Activated T-cell treated with anti-CD3 and anti-CD28 coated beads, Interleukin-2, amount 50 U/mL, for 24 hours (primary cell): ENCODE data around the gene TEK.
"Not testable (repeated sequence)": the region's sequence is repeated elsewhere in the genome, so short reads cannot be mapped to it uniquely, and the experiment has no call there.

Experiments
- DNase-seq: peaks from one replicate; pipeline ENCODE4 v3.0.0-alpha.2; 2020
- H3K27ac Mint-ChIP-seq: 2 replicates; pipeline ENCODE4 v1.8.0; 2020; ENCODE audit warnings: mild to moderate bottlenecking, mixed read lengths
- H3K27me3 Mint-ChIP-seq: 2 replicates; pipeline ENCODE4 v1.8.0; 2020; ENCODE audit warnings: mixed read lengths
- H3K36me3 Mint-ChIP-seq: 2 replicates; pipeline ENCODE4 v1.8.0; 2020; ENCODE audit warnings: low read depth, mixed read lengths
- H3K4me1 Mint-ChIP-seq: 2 replicates; pipeline ENCODE4 v1.8.0; 2020; ENCODE audit warnings: low read depth, mixed read lengths
- H3K4me3 Mint-ChIP-seq: 2 replicates; pipeline ENCODE4 v1.8.0; 2020; ENCODE audit warnings: mild to moderate bottlenecking, moderate library complexity, mixed read lengths
- H3K9me3 Mint-ChIP-seq: 2 replicates; pipeline ENCODE4 v1.8.0; 2020; ENCODE audit warnings: mixed read lengths

The TEK gene

DNA sequence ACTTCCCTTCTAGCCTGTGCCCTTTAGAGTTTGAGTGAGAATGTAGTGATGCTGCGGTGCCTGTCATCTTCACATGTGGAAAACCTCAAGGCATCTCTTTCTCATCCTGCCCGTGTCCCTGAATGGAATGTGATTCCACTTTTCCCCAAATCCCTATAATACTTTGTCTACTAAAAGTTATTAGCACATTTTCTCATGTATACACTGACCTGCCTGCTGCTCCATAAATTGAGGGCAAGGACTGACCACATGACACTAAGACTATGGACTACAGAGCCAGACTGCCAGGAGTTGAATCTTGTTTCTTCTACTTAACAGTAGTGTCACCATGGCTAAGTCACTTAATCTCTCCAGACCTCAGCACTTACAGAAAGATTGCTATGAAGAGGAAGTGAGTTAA is 93.0 kb downstream of the TEK start:
- Mint-ChIP-seq H3K4me3 (no peak overlapping the region), H3K4me1 (no peaks in the 10 kb centered on the region), H3K9me3 (no peaks in the 10 kb centered on the region), H3K27ac (no peak overlapping the region), H3K27me3 (peaks cover 14% of the 10 kb centered on the region), H3K36me3 (no peaks in the 10 kb centered on the region)
- DNase-seq: no peak

DNA sequence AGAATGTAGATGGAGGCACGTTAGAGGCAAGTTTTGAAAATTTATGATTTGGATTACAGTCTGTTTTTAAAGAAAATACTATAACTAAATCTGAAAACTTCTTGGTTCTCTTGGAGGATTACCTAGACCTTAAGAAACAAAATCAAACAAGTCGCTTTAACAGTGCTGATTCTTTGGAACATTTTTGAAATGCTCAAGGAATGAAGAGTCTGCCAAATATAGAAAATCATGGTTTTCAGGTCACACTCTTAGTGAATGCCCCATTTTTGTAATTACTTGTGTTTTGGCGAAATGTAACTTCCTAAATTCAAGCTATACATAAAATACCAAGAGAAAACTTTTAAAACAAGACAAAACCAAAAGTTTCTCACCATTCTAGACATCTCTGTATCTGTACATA is 94.8 kb downstream of the TEK start:
- no peak overlapping the region for H3K27ac Mint-ChIP-seq
- no peaks in the 10 kb centered on the region for H3K36me3 Mint-ChIP-seq
- no peaks in the 10 kb centered on the region for H3K9me3 Mint-ChIP-seq
- no peak for DNase-seq
- peaks cover 14% of the 10 kb centered on the region for H3K27me3 Mint-ChIP-seq
- H3K4me1 Mint-ChIP-seq: no peaks in the 10 kb centered on the region
- H3K4me3 Mint-ChIP-seq: no peak overlapping the region

DNA sequence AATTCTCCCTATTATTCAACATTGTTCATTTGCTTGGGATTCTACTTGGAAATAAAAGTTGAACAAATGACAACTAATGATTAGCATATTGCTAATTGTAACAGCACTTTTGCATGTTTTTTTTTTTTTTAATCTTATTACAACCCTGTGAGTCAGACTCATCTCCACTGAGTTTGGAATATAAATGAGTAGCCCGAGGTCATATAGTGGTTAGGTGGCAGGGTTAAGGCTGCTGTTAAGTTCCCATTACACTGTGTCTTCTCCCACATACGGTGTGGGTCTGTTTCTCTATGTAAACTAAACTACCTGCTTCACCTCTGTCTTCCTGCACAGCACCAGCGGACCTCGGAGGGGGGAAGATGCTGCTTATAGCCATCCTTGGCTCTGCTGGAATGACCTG is 95.6 kb downstream of the TEK start:
- no peak for DNase-seq
- Mint-ChIP-seq H3K4me3 (no peak overlapping the region), H3K9me3 (no peaks in the 10 kb centered on the region), H3K27me3 (peaks cover 14% of the 10 kb centered on the region), H3K4me1 (no peaks in the 10 kb centered on the region), H3K36me3 (no peaks in the 10 kb centered on the region), H3K27ac (no peak overlapping the region)

DNA sequence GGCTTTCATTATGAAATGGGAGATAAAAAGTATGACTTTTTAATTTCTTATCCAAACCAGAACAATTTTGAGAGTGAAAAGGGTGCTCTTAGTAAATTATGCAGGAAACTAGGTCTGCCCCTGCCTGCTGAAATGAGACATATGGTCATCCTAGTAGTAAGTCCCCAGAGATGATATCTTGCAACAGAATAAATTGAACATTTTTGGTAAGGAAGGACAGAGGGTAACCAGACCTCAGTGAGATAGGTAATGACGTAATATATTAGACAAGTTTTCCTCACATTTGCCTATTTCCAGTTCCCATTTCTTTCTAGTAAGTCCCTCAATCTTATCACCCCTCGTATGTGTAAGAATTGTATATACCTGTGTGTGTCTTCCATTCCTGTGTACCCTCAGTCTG is 96.2 kb downstream of the TEK start:
- H3K27me3 Mint-ChIP-seq: peaks cover 14% of the 10 kb centered on the region
- no peaks in the 10 kb centered on the region for H3K4me1 Mint-ChIP-seq
- H3K9me3 Mint-ChIP-seq: no peaks in the 10 kb centered on the region
- DNase-seq: no peak
- no peak overlapping the region for H3K4me3 Mint-ChIP-seq
- no peaks in the 10 kb centered on the region for H3K36me3 Mint-ChIP-seq
- no peak overlapping the region for H3K27ac Mint-ChIP-seq

DNA sequence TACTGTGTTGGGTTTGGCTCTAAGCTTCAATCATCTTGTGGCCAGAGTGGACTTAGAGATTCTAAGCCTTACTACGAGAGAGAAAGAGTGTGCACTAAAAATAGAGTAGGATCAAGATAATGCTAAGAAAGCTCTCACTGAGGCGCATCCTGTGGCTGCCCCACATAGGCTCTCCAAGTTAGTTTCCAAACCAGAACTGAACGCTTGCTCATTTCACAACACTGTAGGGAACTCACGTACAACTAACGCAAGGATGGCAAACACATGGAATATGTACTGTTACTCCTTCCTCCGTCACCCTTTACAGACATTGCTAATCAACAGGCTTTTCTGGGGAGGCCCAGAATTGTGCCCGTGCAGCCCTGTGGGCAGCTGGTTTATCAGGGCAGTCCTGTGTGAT is 97.0 kb downstream of the TEK start:
- Mint-ChIP-seq H3K4me1 (no peaks in the 10 kb centered on the region), H3K9me3 (no peaks in the 10 kb centered on the region), H3K27ac (no peak overlapping the region), H3K36me3 (no peaks in the 10 kb centered on the region), H3K27me3 (peaks cover 6% of the 10 kb centered on the region), H3K4me3 (no peak overlapping the region)
- no peak for DNase-seq

DNA sequence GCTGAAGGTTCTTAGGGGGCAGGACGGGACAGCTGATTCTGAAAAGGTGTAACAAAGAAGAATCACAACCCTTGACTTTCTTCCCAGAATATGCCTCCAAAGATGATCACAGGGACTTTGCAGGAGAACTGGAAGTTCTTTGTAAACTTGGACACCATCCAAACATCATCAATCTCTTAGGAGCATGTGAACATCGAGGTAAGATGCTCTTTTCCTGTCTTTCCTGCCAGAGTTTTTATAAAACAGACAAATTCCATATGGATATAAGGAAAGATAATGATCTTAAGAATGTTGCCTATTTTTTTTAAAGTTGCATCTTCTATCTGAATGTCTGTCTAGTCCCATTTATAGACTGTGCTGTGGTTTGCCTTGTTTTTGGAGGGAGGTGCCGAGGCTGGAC is 100.0 kb downstream of the TEK start:
- H3K36me3 Mint-ChIP-seq: no peaks in the 10 kb centered on the region
- no peak for DNase-seq
- no peak overlapping the region for H3K27ac Mint-ChIP-seq
- H3K4me3 Mint-ChIP-seq: no peak overlapping the region
- no peaks in the 10 kb centered on the region for H3K9me3 Mint-ChIP-seq
- no peaks in the 10 kb centered on the region for H3K4me1 Mint-ChIP-seq
- H3K27me3 Mint-ChIP-seq: no peaks in the 10 kb centered on the region

DNA sequence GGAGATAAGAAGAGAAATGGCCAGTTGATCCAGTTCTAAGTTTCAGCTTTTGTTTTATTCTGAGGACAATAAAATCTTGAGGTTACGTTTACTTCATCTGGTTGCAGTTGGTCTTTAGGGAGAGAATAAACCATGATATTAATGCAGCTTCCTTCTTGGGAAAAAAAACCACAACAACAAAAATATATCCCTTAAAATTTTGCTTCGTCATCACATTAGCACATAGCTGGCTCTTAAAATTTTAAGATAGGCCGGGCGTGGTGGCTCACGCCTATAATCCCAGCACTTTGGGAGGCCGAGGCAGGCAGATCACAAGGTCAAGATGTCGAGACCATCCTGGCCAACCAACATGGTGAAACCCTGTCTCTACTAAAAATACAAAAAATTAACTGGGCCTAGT is 101.6 kb downstream of the TEK start:
- no peaks in the 10 kb centered on the region for H3K9me3 Mint-ChIP-seq
- H3K36me3 Mint-ChIP-seq: no peaks in the 10 kb centered on the region
- no peak overlapping the region for H3K27ac Mint-ChIP-seq
- H3K4me1 Mint-ChIP-seq: no peaks in the 10 kb centered on the region
- H3K27me3 Mint-ChIP-seq: no peaks in the 10 kb centered on the region
- no peak for DNase-seq
- no peak overlapping the region for H3K4me3 Mint-ChIP-seq

DNA sequence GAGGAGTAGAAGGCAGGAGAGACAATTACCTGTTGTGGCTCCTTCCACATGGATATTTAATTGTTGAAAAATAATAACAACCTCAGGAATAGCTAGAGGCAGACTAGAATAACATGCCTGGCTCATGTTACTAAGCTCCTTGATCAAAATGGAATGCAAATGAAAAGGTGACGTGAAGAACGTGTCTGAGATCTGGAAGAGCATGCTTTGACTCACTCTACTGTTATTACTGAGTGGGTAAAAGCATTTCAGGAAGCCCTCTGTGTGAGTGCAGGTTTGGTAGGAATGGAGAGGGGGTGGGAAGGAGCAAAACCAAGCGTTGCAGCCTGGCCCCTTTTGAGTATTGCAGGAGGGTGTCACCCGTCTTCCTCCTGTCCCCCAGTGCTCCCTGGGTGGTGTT is 103.2 kb downstream of the TEK start:
- H3K27ac Mint-ChIP-seq: no peak overlapping the region
- H3K27me3 Mint-ChIP-seq: no peaks in the 10 kb centered on the region
- DNase-seq: no peak
- H3K36me3 Mint-ChIP-seq: no peaks in the 10 kb centered on the region
- H3K4me3 Mint-ChIP-seq: no peak overlapping the region
- no peaks in the 10 kb centered on the region for H3K4me1 Mint-ChIP-seq
- no peaks in the 10 kb centered on the region for H3K9me3 Mint-ChIP-seq

DNA sequence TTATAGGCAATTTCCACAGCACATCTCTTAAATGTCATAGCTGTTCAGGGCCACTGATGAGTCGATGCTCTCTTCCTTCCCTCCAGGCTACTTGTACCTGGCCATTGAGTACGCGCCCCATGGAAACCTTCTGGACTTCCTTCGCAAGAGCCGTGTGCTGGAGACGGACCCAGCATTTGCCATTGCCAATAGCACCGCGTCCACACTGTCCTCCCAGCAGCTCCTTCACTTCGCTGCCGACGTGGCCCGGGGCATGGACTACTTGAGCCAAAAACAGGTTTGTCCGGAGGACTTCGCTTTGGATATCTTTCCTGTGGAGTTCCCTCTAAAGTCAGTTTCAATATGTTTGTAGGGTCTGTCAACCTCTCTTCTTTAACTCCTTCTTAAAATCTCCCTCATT is 103.6 kb downstream of the TEK start:
- H3K36me3 Mint-ChIP-seq: no peaks in the 10 kb centered on the region
- DNase-seq: no peak
- H3K4me1 Mint-ChIP-seq: no peaks in the 10 kb centered on the region
- H3K9me3 Mint-ChIP-seq: no peaks in the 10 kb centered on the region
- H3K27me3 Mint-ChIP-seq: no peaks in the 10 kb centered on the region
- no peak overlapping the region for H3K27ac Mint-ChIP-seq
- no peak overlapping the region for H3K4me3 Mint-ChIP-seq

DNA sequence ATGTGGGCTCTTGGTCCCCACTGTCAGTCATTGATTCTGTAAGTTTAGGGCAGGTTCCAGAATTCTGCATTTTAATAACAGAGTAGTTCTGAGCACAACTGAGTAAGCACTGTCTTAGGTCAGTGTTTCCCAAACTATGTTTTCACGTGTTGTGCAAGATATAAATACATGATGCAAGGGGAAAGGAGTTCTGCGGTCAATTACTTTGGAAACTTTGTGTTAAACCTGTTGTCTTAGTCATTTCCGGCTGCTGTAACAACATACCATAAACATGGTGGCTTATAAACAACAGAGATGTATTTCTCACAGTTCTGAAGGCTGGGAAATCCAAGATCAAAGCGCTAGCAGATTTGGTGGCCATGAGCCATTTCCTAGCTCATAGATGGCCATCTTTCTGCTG is 118.2 kb downstream of the TEK start:
- H3K36me3 Mint-ChIP-seq: no peaks in the 10 kb centered on the region
- no peaks in the 10 kb centered on the region for H3K27me3 Mint-ChIP-seq
- no peak overlapping the region for H3K4me3 Mint-ChIP-seq
- H3K4me1 Mint-ChIP-seq: no peaks in the 10 kb centered on the region
- DNase-seq: no peak
- H3K27ac Mint-ChIP-seq: no peak overlapping the region
- peaks cover under 1% of the 10 kb centered on the region for H3K9me3 Mint-ChIP-seq

DNA sequence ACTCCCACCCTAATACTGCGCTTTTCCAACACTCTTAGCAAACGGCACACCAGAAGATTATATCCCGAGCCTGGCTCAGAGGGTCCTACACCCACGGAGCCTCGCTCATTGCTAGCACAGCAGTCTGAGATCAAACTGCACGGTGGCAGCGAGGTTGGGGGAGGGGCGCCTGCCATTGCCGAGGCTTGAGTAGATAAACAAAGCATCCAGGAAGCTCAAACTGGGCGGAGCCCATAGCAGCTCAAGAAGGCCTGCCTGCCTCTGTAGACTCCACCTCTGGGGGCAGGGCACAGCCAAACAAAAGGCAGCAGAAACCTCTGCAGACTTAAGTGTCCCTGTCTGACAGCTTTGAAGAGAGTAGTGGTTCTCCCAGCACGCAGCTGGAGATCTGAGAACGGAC is 130.6 kb downstream of the TEK start:
- H3K4me1 Mint-ChIP-seq, DNase-seq, H3K27ac Mint-ChIP-seq, H3K27me3 Mint-ChIP-seq, H3K4me3 Mint-ChIP-seq, H3K36me3 Mint-ChIP-seq: not testable (repeated sequence)
- peaks cover 14% of the 10 kb centered on the region for H3K9me3 Mint-ChIP-seq

DNA sequence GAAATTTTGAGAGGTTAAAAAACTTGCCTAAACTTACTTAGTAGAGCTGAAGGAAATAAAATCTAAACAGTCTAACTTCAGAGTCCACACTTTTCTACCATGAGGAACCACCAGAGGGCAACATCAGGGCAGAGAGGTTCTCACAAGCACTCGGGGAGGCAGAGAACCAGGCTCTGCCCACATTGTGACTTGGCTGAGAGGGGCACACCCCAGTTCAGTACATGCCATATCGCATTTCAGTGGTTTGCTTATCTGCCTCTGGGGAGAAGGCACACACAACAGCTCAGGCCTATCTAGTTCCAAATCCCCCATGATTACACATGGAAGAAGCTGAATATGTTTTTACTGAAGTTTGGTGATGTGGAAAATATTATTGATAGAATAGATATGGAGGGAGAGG is 138.7 kb downstream of the TEK start:
- DNase-seq: no peak
- Mint-ChIP-seq H3K27ac (no peak overlapping the region), H3K27me3 (peaks cover 21% of the 10 kb centered on the region), H3K4me3 (no peak overlapping the region), H3K36me3 (no peaks in the 10 kb centered on the region), H3K9me3 (no peaks in the 10 kb centered on the region), H3K4me1 (no peaks in the 10 kb centered on the region)

DNA sequence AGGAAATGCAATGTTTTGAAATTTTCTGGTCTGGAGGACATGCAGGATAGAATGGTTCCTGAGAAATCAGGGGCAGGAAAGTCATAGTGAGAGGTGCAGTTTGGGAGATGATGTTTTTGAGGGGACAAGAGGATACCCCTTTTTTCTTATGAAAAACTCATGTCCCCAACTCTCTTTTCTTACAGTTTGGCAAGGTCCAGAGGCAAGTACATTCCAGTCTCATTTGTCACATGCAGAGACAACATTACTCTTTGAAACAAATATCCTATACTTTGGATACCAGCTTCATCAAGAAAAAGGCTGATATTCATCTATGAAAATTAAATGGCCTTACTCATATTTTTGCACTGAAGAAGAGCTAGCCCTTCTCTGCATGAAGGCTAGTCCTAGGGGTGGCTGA is 139.7 kb downstream of the TEK start:
- no peaks in the 10 kb centered on the region for H3K9me3 Mint-ChIP-seq
- H3K36me3 Mint-ChIP-seq: no peaks in the 10 kb centered on the region
- DNase-seq: no peak
- peaks cover 21% of the 10 kb centered on the region for H3K27me3 Mint-ChIP-seq
- H3K27ac Mint-ChIP-seq: no peak overlapping the region
- no peak overlapping the region for H3K4me3 Mint-ChIP-seq
- no peaks in the 10 kb centered on the region for H3K4me1 Mint-ChIP-seq

DNA sequence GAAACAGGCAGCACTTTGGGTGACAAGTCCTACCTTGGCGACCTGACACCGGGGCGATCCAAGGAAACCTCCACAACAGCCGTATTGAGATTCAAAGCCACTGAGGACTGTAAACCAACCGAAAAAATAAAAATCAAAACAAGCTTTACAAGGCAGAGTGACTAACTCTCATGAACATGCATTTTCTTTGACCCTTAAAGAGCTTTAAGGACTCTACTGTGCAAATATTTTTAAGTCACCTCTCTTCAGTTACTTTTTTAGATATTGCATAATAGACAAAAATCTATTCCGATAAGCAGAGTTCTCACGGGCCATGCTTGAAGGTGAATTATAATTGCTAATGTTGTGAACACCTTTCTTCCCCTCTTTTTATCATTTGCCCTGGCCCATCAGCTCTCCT is 149.6 kb downstream of the TEK start:
- DNase-seq: no peak
- H3K4me3 Mint-ChIP-seq: no peak overlapping the region
- no peaks in the 10 kb centered on the region for H3K4me1 Mint-ChIP-seq
- H3K36me3 Mint-ChIP-seq: no peaks in the 10 kb centered on the region
- H3K9me3 Mint-ChIP-seq: peaks cover 2% of the 10 kb centered on the region
- H3K27me3 Mint-ChIP-seq: no peaks in the 10 kb centered on the region
- H3K27ac Mint-ChIP-seq: no peak overlapping the region

DNA sequence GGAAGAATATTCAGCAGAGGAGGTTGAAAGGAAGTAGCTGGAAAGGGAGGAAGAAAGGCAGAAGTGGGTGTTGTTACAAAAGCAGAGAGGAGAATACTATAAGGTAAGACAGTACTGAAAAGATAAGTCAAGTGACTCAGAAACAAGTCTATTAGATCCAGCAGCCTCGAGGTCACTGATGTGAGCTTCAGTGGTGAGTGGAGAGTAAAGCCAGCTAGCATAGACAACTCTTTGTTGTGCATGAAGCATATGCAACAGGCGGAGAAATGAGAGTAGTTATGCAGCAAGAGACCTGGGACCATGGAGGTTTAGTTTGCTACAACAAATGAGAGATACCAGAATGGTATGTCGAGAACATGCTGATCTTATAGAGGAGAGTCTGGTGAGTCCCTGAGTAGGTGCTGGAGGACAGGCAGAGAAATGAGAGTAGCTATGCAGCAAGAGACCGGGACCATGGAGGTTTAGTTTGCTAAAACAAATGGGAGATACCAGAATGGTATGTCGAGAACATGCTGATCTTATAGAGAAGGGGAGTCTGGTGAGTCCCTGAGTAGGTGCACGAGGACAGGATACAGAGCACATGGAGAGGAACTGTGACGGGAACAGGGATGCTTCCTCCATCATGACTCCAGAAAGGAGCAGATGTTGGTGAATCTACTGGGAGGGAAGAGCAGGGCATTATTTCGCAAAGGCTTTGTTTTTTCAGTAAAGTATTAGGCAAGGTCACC is 151.9 kb downstream of the TEK start:
- Mint-ChIP-seq H3K27ac (no peak overlapping the region), H3K36me3 (no peaks in the 10 kb centered on the region), H3K4me1 (no peaks in the 10 kb centered on the region), H3K9me3 (no peaks in the 10 kb centered on the region), H3K4me3 (no peak overlapping the region), H3K27me3 (peaks cover 3% of the 10 kb centered on the region)
- DNase-seq: no peak
